Type B pancreatic cell (in vitro differentiated cells): ENCODE results near the gene ORM1. TPM values are rescaled to one million over a fixed set of nuclear protein-coding genes. Genes with fewer than 3 reads are reported as not detected.

ENCODE experiments used
- DNase-seq: peaks from one replicate; pipeline ENCODE4 v3.0.0; 2021; ENCODE audit warnings: mixed read lengths; ENCODE audit not compliant: unreplicated experiment; ENCODE audit errors: extremely low spot score
- H3K27ac Mint-ChIP-seq: 2 replicates; pipeline ENCODE4 v1.8.0; 2021; ENCODE audit warnings: mild to moderate bottlenecking, mixed read lengths
- H3K27me3 Mint-ChIP-seq: 2 replicates; pipeline ENCODE4 v1.8.0; 2021; ENCODE audit warnings: mixed read lengths
- H3K36me3 Mint-ChIP-seq: 2 replicates; pipeline ENCODE4 v1.8.0; 2021; ENCODE audit warnings: mixed read lengths
- H3K4me1 Mint-ChIP-seq: one replicate; pipeline ENCODE4 v1.8.0; 2021; ENCODE audit warnings: mixed read lengths; ENCODE audit not compliant: unreplicated experiment
- H3K4me3 Mint-ChIP-seq: 2 replicates; pipeline ENCODE4 v1.8.0; 2021; ENCODE audit warnings: mild to moderate bottlenecking, mixed read lengths
- H3K9me3 Mint-ChIP-seq: 2 replicates; pipeline ENCODE4 v1.8.0; 2021; ENCODE audit warnings: mixed read lengths
- CTCF ChIP-seq: fragments of 200-600 bp; sonication (generic); conservative IDR thresholded peaks from 2 replicates; pipeline ENCODE4 v1.5.0; 2021; ENCODE audit warnings: antibody characterized with exemption, mild to moderate bottlenecking
- total RNA-seq: library from RNA; stranded (reverse); gene quantifications from 2 replicates; pipeline ENCODE4 v1.2.1, GENCODE V29; 2021; ENCODE audit warnings: low replicate concordance

ORM1 gene
- total RNA-seq, 1 donor from 2014 or later: 0.65 TPM

GRCh38 chr9:114307899-114308267 is 15.0 kb upstream of the ORM1 start:
- Mint-ChIP-seq H3K27ac (no peak overlapping the region), H3K9me3 (no peaks in the 10 kb centered on the region), H3K4me1 (peaks cover 4% of the 10 kb centered on the region), H3K4me3 (no peak overlapping the region), H3K27me3 (no peaks in the 10 kb centered on the region), H3K36me3 (no peaks in the 10 kb centered on the region)
- no peak for TF ChIP-seq CTCF
- no peak for DNase-seq

GRCh38 chr9:114308361-114308950 is 14.4 kb upstream of the ORM1 start:
- Mint-ChIP-seq H3K27ac (no peak overlapping the region), H3K9me3 (no peaks in the 10 kb centered on the region), H3K4me3 (no peak overlapping the region), H3K36me3 (no peaks in the 10 kb centered on the region), H3K4me1 (peaks cover 4% of the 10 kb centered on the region), H3K27me3 (no peaks in the 10 kb centered on the region)
- no peak for TF ChIP-seq CTCF
- DNase-seq: peak; percentile 45

GRCh38 chr9:114309096-114309495 is 13.8 kb upstream of the ORM1 start:
- Mint-ChIP-seq H3K9me3 (no peaks in the 10 kb centered on the region), H3K4me1 (peaks cover 4% of the 10 kb centered on the region), H3K27me3 (no peaks in the 10 kb centered on the region), H3K27ac (no peak overlapping the region), H3K36me3 (no peaks in the 10 kb centered on the region), H3K4me3 (no peak overlapping the region)
- TF ChIP-seq CTCF: no peak
- DNase-seq: peak; percentile 56

GRCh38 chr9:114310471-114311450 is 12.1 kb upstream of the ORM1 start:
- Mint-ChIP-seq H3K27ac (no peak overlapping the region), H3K36me3 (no peaks in the 10 kb centered on the region), H3K4me1 (peaks cover under 1% of the 10 kb centered on the region), H3K4me3 (no peak overlapping the region), H3K9me3 (no peaks in the 10 kb centered on the region), H3K27me3 (no peaks in the 10 kb centered on the region)
- DNase-seq: peak; percentile 54
- no peak for TF ChIP-seq CTCF

- H3K36me3 Mint-ChIP-seq: no peaks in the 10 kb centered on the region
- DNase-seq: peak; percentile 39
- TF ChIP-seq CTCF: no peak
- H3K9me3 Mint-ChIP-seq: no peaks in the 10 kb centered on the region
- H3K27ac Mint-ChIP-seq: no peak overlapping the region
- no peak overlapping the region for H3K4me3 Mint-ChIP-seq
- H3K4me1 Mint-ChIP-seq: no peaks in the 10 kb centered on the region
- H3K27me3 Mint-ChIP-seq: no peaks in the 10 kb centered on the region
Observed at GRCh38 chr9:114311571-114312512, 11.1 kb upstream of the ORM1 start.
